Measurements from ENCODE around the gene INHBC. TPM values are rescaled to one million over a fixed set of nuclear protein-coding genes. Genes with fewer than 3 reads are reported as not detected.
"Not testable (repeated sequence)": the region's sequence is repeated elsewhere in the genome, so short reads cannot be mapped to it uniquely, and the experiment has no call there.

The INHBC gene
- total RNA-seq, 1 donor from 2014 or later = not detected

DNA sequence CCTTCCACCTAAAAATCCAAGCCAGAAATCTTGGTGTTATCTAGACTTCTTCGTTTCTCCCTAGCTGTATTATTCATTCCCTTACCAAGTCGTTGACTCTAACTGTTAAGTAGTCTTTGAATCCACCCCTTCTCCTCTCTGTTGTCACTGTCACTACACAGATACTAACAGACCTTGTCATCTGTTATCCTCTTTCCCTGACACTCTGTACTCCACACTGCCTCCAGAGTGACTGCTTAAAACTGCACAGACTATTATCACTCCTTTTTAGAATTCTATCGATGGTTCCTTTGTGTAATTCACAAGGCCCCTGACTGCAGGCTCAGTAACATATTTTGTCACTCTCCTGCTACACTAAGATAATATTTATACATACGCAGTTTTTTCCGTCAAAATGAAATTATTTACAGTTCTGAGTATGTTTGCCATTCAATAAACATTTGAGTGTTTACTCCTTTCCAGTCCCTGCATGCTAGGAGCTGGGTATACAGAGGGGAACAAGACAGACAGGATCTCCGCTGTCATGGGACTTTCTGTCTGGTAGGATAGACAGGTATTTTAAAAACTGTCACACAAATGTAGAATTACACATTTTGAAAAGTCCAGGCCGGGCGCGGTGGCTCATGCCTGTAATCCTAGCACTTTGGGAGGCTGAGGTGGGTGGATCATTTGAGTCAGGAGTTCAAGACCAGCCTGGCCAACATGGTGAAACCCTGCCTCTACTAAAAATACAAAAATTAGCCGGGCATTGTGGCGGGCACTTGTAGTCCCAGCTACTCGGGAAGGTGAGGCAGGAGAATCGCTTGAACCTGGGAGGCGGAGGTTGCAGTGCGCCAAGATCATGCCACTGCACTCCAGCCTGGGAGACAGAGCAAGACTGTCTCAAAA, 57.1 kb downstream of the INHBC start:
- H3K27ac Mint-ChIP-seq (ENCODE audit: unreplicated experiment) = peak overlapping the region; percentile 66
- H3K9me3 Mint-ChIP-seq (ENCODE audit: unreplicated experiment) = no peaks in the 10 kb centered on the region
- H3K27me3 Mint-ChIP-seq (ENCODE audit: unreplicated experiment) = no peaks in the 10 kb centered on the region
- TF ChIP-seq, protein P1, sequence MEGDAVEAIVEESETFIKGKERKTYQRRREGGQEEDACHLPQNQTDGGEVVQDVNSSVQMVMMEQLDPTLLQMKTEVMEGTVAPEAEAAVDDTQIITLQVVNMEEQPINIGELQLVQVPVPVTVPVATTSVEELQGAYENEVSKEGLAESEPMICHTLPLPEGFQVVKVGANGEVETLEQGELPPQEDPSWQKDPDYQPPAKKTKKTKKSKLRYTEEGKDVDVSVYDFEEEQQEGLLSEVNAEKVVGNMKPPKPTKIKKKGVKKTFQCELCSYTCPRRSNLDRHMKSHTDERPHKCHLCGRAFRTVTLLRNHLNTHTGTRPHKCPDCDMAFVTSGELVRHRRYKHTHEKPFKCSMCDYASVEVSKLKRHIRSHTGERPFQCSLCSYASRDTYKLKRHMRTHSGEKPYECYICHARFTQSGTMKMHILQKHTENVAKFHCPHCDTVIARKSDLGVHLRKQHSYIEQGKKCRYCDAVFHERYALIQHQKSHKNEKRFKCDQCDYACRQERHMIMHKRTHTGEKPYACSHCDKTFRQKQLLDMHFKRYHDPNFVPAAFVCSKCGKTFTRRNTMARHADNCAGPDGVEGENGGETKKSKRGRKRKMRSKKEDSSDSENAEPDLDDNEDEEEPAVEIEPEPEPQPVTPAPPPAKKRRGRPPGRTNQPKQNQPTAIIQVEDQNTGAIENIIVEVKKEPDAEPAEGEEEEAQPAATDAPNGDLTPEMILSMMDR (IDR thresholded peaks at IDR 0.05) = no peak
- H3K36me3 Mint-ChIP-seq (ENCODE audit: unreplicated experiment) = peaks cover 35% of the 10 kb centered on the region
- DNase-seq (ENCODE audit: extremely low spot score, unreplicated experiment) = no peak
- H3K4me1 Mint-ChIP-seq (ENCODE audit: unreplicated experiment) = peaks cover 24% of the 10 kb centered on the region
- H3K4me3 Mint-ChIP-seq (ENCODE audit: unreplicated experiment) = no peak overlapping the region

DNA sequence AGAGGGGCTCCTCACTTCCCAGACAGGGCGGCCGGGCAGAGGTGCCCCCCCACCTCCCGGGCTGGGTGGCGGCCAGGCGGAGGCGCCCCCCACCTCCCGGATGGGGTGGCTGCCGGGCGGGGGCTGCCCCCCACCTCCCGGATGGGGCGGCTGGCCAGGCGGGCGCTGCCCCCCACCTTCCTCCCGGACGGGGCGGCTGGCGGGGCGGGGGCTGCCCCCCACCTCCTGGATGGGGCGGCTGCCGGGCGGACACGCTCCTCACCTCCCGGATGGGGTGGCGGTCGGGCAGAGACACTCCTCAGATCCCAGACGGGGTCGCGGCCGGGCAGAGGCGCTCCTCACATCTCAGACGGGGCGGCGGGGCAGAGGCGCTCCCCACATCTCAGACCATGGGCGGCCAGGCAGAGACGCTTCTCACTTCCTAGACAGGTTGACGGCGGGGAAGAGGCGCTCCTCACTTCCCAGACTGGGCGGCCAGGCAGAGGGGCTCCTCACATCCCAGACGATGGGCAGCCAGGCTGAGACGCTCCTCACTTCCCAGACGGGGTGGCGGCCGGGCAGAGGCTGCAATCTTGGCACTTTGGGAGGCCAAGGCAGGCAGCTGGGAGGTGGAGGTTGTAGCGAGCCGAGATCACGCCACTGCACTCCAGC, 60.6 kb downstream of the INHBC start:
- not testable (repeated sequence) for H3K9me3 Mint-ChIP-seq (ENCODE audit: unreplicated experiment); H3K4me3 Mint-ChIP-seq (ENCODE audit: unreplicated experiment); H3K27ac Mint-ChIP-seq (ENCODE audit: unreplicated experiment); H3K27me3 Mint-ChIP-seq (ENCODE audit: unreplicated experiment); H3K4me1 Mint-ChIP-seq (ENCODE audit: unreplicated experiment); DNase-seq (ENCODE audit: extremely low spot score, unreplicated experiment)
- peaks cover 57% of the 10 kb centered on the region for H3K36me3 Mint-ChIP-seq (ENCODE audit: unreplicated experiment)

DNA sequence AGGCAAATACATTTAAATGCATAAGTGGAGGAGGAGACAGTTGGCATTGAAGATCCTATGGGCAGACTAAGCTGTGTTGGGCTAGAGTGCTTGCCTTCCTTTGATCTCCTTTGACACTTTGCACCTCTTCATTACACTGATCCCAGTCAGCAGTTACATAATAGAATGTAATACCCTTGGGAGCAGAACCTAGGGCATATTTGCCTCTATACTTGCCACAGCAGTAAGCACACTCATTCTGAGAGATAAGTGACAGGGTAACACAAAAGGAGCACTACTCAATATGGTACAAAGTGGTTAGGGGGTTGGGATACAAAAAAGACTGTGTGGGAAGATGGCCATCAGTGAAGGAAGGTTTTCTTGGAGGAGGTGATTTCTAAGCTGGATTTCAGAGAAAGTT, 62.2 kb downstream of the INHBC start:
- no peaks in the 10 kb centered on the region for H3K9me3 Mint-ChIP-seq (ENCODE audit: unreplicated experiment)
- DNase-seq (ENCODE audit: extremely low spot score, unreplicated experiment) = no peak
- TF ChIP-seq, protein P1 (IDR thresholded peaks at IDR 0.05) = no peak
- H3K4me1 Mint-ChIP-seq (ENCODE audit: unreplicated experiment) = no peaks in the 10 kb centered on the region
- H3K36me3 Mint-ChIP-seq (ENCODE audit: unreplicated experiment) = peaks cover 54% of the 10 kb centered on the region
- H3K27ac Mint-ChIP-seq (ENCODE audit: unreplicated experiment) = no peak overlapping the region
- H3K4me3 Mint-ChIP-seq (ENCODE audit: unreplicated experiment) = no peak overlapping the region
- H3K27me3 Mint-ChIP-seq (ENCODE audit: unreplicated experiment) = no peaks in the 10 kb centered on the region

DNA sequence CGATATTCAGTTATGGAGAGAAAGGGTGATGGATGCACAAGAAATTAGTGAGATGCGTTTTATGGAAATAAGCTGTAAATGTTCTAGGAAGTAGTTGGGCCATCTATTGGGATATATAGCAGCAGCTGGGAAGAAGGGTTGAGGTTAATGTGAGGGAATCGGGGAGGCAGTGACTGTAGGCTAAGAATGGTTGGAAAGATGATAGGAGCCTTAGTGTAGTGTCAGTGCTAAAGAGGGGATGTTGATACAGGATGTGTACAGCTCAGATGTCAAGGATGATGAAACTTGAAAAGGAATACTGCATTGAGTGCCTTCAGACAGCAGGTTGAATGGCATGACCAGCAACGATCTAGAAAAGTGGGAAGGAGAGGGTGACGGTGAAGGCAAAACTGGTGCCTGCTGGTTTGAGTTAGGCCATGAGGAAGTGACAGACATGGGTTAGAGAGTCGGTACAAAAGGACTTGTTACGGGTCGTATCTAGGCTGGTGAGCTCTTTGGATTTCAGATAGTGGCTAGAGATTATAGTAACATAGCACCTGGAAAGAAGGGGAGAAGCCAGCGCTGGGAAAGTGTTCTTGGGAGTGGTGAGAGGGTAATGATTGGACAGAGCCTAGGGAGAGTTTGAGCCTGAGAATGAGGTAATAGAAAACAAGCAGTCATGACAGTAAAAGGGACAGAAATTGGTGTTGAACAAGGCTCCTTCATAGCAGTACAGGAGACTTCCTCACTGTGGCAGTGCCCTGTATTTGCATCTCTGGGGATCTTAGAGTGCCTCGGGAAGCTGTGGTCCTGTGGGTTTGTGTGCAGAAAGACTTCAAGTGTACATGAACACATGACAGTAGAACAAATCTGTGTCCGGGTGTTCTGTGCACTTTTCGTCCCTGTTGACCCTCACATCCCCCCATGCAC, 62.9 kb downstream of the INHBC start:
- Mint-ChIP-seq H3K9me3 (ENCODE audit: unreplicated experiment) (no peaks in the 10 kb centered on the region), H3K36me3 (ENCODE audit: unreplicated experiment) (peaks cover 57% of the 10 kb centered on the region), H3K27me3 (ENCODE audit: unreplicated experiment) (no peaks in the 10 kb centered on the region), H3K4me1 (ENCODE audit: unreplicated experiment) (no peaks in the 10 kb centered on the region), H3K27ac (ENCODE audit: unreplicated experiment) (peak overlapping the region; percentile 31), H3K4me3 (ENCODE audit: unreplicated experiment) (no peak overlapping the region)
- no peak for DNase-seq (ENCODE audit: extremely low spot score, unreplicated experiment)
- TF ChIP-seq, protein P1 (IDR thresholded peaks at IDR 0.05) = no peak

DNA sequence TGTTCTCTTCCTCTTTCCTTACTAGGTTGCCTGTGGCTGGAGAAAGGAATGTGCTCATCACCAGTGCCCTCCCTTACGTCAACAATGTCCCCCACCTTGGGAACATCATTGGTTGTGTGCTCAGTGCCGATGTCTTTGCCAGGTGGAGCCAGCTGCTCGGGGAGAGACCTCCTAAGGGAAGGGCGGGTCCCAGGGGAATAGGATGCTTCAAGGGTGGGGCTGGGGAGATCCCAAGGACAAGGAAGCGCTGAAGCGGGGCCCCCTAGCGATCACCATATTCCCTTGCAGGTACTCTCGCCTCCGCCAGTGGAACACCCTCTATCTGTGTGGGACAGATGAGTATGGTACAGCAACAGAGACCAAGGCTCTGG, 63.5 kb downstream of the INHBC start:
- Mint-ChIP-seq H3K4me3 (ENCODE audit: unreplicated experiment) (no peak overlapping the region), H3K27me3 (ENCODE audit: unreplicated experiment) (no peaks in the 10 kb centered on the region), H3K4me1 (ENCODE audit: unreplicated experiment) (no peaks in the 10 kb centered on the region), H3K36me3 (ENCODE audit: unreplicated experiment) (peaks cover 56% of the 10 kb centered on the region), H3K9me3 (ENCODE audit: unreplicated experiment) (no peaks in the 10 kb centered on the region), H3K27ac (ENCODE audit: unreplicated experiment) (no peak overlapping the region)
- no peak for DNase-seq (ENCODE audit: extremely low spot score, unreplicated experiment)
- TF ChIP-seq, protein P1 (IDR thresholded peaks at IDR 0.05) = no peak
